ENCODE results near the gene CAMK1D. TPM values are rescaled to one million over a fixed set of nuclear protein-coding genes. Genes with fewer than 3 reads are reported as not detected.

Gene CAMK1D
- total RNA-seq, 1 experiment from 2014 or later, result 6.3 TPM

DNA sequence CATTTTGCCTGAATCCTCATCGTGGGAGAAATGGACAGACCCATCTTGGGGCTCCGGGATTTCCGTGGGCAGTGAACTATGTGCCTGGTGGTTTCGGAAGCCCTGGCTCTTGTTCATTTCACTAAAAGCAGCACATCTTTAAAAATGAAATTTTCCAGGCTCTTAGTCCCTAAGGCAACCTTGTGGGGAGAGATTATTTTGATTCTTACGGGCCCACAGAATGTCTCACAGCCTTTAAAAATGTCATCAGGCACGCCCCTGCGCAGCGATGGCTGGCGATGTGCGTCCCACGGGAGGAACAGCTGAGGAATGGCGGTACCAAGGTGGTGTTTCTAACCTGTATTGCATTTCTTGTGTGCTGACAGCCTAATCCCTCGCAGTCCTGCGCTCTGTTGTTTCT, 462.5 kb downstream of the CAMK1D start:
- no peaks in the 10 kb centered on the region for H3K79me1 ChIP-seq (ENCODE audit: insufficient read depth, low read depth, low read length, poor library complexity, severe bottlenecking)
- no peak overlapping the region for H3T11ph ChIP-seq (ENCODE audit: low read length)
- H3K18ac ChIP-seq (ENCODE audit: insufficient read length, low read depth, low read length), result no peak overlapping the region
- H2AK5ac ChIP-seq (ENCODE audit: insufficient read length, low read length), result no peak overlapping the region
- H3K14ac ChIP-seq (ENCODE audit: insufficient read depth, low read length), result no peak overlapping the region
- no peaks in the 10 kb centered on the region for H3K27me3 ChIP-seq (ENCODE audit: insufficient read depth, low read length)
- no peaks in the 10 kb centered on the region for H3K4me1 ChIP-seq (ENCODE audit: insufficient read depth, low read length)
- no peak overlapping the region for H4K91ac ChIP-seq (ENCODE audit: insufficient read length, low read depth, low read length)
- H3K9me3 ChIP-seq (ENCODE audit: control insufficient read depth, low read depth, low read length), result no peaks in the 10 kb centered on the region
- H3K9ac ChIP-seq (ENCODE audit: extremely low read depth, insufficient read length, low read length), result no peak overlapping the region
- H3K23ac ChIP-seq (ENCODE audit: insufficient read length, low read depth, low read length), result no peak overlapping the region
- no peak overlapping the region for H3K27ac ChIP-seq (ENCODE audit: insufficient read length, low read depth, low read length)
- H2BK12ac ChIP-seq (ENCODE audit: insufficient read length, low read depth, low read length), result no peak overlapping the region
- no peak overlapping the region for H3K4me3 Mint-ChIP-seq
- peaks cover 0 to 2% of the 10 kb centered on the region in 2 experiments; a peak in 2 of 5 replicates for H3K9me3 Mint-ChIP-seq
- TF ChIP-seq, protein P1, sequence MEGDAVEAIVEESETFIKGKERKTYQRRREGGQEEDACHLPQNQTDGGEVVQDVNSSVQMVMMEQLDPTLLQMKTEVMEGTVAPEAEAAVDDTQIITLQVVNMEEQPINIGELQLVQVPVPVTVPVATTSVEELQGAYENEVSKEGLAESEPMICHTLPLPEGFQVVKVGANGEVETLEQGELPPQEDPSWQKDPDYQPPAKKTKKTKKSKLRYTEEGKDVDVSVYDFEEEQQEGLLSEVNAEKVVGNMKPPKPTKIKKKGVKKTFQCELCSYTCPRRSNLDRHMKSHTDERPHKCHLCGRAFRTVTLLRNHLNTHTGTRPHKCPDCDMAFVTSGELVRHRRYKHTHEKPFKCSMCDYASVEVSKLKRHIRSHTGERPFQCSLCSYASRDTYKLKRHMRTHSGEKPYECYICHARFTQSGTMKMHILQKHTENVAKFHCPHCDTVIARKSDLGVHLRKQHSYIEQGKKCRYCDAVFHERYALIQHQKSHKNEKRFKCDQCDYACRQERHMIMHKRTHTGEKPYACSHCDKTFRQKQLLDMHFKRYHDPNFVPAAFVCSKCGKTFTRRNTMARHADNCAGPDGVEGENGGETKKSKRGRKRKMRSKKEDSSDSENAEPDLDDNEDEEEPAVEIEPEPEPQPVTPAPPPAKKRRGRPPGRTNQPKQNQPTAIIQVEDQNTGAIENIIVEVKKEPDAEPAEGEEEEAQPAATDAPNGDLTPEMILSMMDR (conservative IDR thresholded peaks at IDR 0.05), result no peak
- H4K8ac ChIP-seq (replicated peaks; ENCODE audit: insufficient read length, low read depth, low read length), result no peak overlapping the region
- H4K20me1 ChIP-seq (ENCODE audit: control insufficient read depth, insufficient read depth, insufficient read length), result no peaks in the 10 kb centered on the region
- no peaks in the 10 kb centered on the region; the same call in 1 of the 2 replicates for H3K27me3 Mint-ChIP-seq (ENCODE audit: low read depth)
- no peak overlapping the region for H2BK15ac ChIP-seq (ENCODE audit: low read depth, low read length)
- H3K27ac Mint-ChIP-seq, result no peak overlapping the region
- WGBS (ENCODE audit: extremely low coverage, insufficient read length, low lambda C conversion rate), result no CpG with 5 or more reads among the region's 14 CpGs
- H3K4me1 Mint-ChIP-seq, result peaks cover under 1 to 2% of the 10 kb centered on the region in 2 experiments; a peak in 2 of 4 replicates
- H2BK120ac ChIP-seq (ENCODE audit: low read depth, low read length, poor library complexity, severe bottlenecking), result no peak overlapping the region
- H2AFZ ChIP-seq (ENCODE audit: low read length), result no peak overlapping the region
- H2BK5ac ChIP-seq (ENCODE audit: insufficient read length, low read length), result no peak overlapping the region
- no peaks in the 10 kb centered on the region for H3K79me2 ChIP-seq (ENCODE audit: insufficient read depth, low read length)
- no peak overlapping the region for H3K4ac ChIP-seq (ENCODE audit: low read depth, low read length)
- no peak for DNase-seq
- peaks cover 0 to 3% (median 0%) of the 10 kb centered on the region in 3 experiments; a peak in 3 of 7 replicates for H3K36me3 Mint-ChIP-seq (ENCODE audit: insufficient read depth in 1 of 3, low read depth in 3 of 3)
- no peak overlapping the region for H2BK20ac ChIP-seq (ENCODE audit: low read depth, low read length, poor library complexity, severe bottlenecking)
- no peaks in the 10 kb centered on the region for H3K23me2 ChIP-seq (ENCODE audit: insufficient read length, low read depth, low read length, poor library complexity, severe bottlenecking)
- no peak overlapping the region for H3K4me2 ChIP-seq (ENCODE audit: insufficient read depth, insufficient read length, low read length)
- no peak overlapping the region for H3K56ac ChIP-seq (ENCODE audit: insufficient read length, low read depth, low read length)
- H4K5ac ChIP-seq (ENCODE audit: insufficient read length, low read depth, low read length), result no peak overlapping the region

All from H9 (cell line).